DMS153 treated with DMSO at 0.1 percent for 48 hours (cell line): Measurements from ENCODE around the gene LBHD2.

ENCODE experiments used
- DNase-seq: peaks from one replicate; lab custom pipeline; 2025; ENCODE audit not compliant: unreplicated experiment; lab: John Stamatoyannopoulos, UW

The LBHD2 gene

GRCh38 chr14:103090481-103091020, 6.5 kb downstream of the LBHD2 start:
- DNase-seq = no peak

DNA sequence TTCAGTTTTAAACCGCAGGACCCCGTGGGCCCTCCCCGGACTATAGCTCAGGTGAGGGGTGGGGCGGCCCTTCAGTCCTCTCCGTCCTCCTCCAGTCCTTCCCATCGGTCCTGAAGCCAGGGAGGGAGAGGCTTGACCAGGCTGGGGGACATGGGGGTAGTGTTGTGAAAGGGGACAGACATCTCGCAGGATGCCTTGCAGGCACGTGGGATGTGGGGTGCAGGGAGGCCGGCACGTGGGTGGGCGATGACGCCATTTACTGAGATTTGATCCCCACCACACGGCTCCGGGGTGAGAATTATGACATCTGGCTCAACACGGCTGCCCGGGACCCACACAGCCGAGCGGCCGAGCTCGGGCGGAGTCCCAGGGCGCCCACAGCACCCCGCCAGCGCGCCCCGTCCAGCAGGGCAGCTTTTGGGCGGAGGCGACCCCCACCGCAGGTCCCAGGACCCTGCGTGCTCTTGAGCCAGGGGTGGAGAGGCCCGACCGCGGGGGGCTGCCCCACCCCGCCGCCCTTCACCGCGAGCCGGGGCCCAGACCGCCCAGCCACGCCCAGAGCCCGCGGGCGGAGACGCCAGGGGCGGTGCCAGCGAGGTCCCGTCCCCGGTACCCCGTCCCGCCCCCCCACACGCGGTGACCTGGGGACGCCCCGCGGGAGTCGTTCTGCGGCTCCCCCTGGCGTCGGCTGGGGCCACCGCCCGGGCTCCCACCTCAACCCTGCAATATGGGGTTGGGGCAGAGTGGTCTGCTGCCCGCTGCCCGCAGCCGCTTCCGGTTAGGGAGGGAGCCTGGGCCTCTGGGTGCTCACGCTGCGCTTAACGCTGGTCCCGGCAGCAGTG, 7.3 kb downstream of the LBHD2 start:
- DNase-seq = no peak

DNA sequence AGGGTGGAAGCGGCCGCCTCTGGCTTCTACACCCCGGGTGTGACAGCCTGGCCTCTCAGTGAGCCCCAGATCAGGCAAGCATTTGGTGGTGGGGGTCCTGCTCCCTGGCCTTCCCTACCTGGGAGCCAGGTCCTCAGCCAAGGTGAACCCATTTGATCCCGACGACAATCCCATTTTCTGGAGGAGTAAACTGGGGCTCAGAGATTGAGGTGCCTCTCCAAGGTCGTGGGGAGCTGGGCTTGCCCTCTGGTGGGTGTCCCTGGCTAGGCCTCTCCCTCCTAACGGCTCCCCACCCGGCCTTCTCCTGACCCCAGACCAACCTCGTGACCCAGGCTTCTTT, 7.8 kb downstream of the LBHD2 start:
- no peak for DNase-seq

DNA sequence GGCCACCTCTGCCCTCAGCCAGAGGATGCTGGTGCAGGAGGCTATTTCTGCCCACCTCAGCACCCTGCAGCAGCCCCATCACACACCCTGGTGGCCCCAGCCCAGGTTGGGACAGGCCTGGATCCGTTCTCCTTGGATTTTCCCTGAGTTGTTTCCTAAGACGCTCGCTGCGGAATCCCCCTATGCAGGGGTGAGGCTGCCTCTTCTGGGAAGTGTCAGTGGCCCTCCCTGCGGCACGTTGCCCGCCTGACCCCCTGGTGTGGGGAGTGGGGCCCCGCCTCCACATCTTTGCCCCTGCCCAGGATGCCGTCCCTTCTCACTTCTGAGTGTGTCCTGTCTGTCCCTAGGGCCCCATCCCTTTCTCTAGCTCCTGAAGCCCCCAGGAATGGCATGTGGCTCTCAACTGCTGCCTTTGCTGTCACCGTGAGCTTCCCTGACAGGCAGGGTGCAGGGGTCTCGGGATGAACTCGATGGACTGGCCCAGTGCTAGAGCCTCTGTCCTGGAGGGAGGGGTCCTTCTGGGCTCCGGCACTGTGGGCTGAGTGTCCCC, 9.9 kb downstream of the LBHD2 start:
- DNase-seq = no peak

DNA sequence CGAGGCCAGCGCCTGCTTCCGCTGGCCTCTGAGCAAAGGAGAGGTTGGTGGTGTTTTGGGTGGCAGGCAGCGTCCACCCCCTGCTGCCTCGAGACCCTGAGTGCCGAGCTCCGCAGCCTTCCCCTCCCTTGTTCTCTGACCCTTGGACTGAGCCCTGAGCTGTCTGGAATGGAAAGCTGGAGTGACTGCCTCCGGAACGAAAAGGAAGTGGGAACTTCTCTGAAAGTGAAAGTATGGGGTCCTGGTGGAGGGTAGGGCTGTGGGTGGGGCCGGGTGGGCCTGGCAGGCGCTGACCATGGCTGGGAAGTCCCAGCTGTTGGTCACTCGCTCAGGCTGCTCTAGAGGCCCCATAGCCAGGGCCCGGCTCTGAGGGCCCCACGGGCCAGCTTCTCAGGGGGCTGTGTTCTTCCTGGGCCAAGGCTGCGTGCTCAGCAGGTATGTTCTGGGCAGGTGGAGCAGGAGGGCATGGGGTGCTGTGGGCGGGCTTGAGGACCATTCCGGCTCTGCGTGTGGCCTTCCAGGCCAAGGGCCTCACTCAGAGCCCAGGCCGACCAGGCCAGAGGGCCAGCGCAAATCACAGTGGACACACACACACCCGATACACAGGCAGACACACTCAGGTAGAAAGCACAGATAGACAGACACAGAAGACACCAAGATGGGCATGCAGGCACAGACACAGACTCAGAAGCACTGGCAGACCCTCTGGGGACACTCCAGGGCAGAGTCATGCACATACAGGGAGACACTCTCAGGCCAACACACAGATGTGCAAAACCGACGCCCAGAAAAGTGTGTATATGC, 10.6 kb downstream of the LBHD2 start, which contains the start of gene EXOC3L4:
Gene EXOC3L4 (plus strand): TSS at position 320 of the 804 bp plus-strand sequence. CDS start 5,495 bp downstream, outside the sequence.
- DNase-seq = no peak

DNA sequence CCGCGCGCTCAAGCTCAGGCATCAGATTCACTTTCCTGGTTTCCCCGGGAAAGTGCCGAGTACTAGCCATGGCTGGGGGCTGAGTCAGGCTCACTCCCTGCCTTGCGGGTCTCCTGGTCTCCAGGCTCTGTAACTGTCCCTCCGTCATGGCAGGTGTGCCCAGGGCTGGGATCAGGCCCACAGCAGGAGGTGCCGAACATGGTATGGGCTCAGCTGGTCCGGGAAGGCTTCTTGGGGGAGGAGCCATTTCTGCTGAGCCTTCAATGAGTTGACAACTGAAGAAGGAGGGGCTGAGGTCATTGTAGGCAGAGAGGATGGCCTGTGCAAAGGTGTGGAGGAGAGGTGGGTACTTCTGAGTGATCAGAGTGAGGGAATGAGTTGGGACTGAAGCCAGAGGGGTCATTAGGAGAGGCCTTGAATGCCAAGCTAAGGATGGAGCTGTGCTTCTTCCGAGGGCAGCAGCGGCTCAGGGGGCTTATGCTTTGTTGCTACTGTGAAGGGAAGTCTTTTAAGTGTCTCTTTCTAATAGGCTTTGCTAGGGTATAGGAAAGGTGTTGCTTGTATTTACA, 11.3 kb downstream of the LBHD2 start:
- no peak for DNase-seq

DNA sequence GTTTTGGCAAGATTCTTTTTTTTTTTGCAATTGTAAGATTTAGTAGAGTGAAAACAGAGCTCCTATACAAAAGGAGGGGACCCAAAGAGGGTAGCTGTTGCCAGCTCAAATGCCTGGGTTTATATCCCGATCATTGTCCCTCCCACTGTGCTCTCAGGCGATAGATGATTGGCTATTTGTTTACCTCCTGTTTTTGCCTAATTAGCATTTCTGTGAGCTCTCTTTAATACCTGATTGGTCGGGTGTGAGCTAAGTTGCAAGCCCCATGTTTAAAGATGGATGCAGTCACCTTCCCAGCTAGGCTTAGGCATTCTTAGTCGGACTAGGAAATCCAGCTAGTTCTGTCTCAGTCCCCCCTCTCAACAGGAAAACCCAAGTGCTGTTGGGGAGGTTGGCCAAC, 12.4 kb downstream of the LBHD2 start:
- DNase-seq = no peak

GRCh38 chr14:103097244-103097993, 13.4 kb downstream of the LBHD2 start:
- DNase-seq = no peak

DNA sequence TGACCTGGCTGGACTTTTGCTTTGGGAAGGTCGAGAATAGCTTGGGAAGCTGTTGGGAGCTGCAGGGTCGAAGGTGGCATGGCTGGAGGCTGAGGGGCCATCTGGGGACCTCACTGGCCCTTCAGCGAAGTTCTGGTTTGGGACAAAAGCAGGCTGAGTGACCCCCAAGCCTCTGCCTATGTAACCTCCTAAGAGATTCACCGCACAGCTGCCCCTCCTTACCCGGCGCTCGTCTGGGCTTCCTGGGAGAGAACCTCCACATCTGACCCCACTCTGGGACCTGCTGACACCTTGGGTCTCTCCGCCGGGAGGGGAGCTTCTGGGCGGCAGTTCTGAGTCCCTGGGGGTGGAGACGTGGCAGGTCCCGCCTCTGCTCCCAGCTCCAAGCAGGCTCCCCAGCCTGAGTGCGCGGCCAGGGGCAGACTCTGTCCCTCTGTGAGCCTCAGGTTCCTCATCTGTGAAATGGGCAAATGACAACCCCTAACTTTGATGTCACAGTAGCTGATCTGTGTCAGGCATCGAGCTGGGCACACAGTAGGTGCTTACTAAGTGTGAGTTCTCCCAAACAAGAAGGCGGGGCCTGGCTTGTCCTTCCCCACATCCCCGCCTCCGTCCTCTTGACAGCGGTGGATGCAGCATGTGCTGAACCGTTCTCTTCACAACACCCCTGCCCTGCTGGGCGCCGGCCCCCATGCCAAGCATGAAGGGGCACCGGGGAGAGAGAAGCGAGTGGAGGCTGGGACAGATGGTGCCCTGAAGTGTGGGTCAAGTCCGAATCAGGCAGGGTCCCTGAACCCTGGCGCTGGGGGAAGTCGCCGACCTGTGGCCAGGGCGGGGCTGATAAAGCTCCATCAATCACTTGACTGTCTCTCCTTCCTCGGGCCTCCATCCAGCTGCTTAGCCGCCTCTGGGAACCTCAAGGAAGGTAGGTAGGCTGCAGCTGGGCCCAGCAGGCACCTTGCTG, 14.3 kb downstream of the LBHD2 start:
- no peak for DNase-seq

- DNase-seq = no peak
Observed at GRCh38 chr14:103099081-103099732, 15.2 kb downstream of the LBHD2 start.

- DNase-seq = no peak
Observed at GRCh38 chr14:103099733-103100280, 15.8 kb downstream of the LBHD2 start.

DNA sequence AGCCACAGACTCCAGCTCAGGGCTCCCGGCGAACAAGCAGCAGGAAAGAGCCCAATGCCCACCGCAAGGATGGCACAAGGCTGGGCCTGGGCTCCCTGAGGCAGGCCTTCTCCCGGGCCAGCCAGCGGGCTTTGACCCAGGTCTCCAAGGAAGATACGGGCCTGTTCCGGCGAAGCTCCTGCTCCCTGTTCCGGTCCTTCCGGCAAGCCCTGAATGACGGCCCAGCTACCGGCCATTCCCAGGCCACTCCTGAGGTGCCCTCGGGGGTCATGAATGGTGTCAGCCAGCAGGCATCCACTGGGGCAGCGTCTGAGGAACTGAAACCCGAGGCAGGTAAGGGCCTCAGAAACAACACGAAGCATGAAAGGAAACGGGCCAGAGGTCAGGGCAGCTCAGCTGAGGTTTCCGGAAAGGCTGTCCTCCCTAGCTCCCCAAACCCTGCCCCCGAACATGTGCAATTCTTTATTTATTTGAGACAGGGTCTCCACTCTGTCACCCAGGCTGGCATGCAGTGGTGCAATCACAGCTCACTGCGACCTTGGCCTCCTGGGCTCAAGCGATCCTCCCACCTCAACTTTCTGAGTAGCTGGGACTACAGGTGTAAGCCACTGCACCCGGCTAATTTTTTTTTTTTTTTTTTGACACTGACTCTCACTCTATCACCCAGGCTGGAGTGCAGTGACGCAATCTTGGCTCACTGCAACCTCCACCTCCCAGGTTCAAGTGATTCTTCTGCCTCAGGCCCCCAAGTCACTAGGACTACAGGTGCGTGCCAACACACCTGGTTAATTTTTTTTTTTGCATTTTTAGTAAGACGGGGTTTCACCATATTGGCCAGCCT, 16.5 kb downstream of the LBHD2 start:
- no peak for DNase-seq

- no peak for DNase-seq
Observed at GRCh38 chr14:103101257-103101962, 17.4 kb downstream of the LBHD2 start.

DNA sequence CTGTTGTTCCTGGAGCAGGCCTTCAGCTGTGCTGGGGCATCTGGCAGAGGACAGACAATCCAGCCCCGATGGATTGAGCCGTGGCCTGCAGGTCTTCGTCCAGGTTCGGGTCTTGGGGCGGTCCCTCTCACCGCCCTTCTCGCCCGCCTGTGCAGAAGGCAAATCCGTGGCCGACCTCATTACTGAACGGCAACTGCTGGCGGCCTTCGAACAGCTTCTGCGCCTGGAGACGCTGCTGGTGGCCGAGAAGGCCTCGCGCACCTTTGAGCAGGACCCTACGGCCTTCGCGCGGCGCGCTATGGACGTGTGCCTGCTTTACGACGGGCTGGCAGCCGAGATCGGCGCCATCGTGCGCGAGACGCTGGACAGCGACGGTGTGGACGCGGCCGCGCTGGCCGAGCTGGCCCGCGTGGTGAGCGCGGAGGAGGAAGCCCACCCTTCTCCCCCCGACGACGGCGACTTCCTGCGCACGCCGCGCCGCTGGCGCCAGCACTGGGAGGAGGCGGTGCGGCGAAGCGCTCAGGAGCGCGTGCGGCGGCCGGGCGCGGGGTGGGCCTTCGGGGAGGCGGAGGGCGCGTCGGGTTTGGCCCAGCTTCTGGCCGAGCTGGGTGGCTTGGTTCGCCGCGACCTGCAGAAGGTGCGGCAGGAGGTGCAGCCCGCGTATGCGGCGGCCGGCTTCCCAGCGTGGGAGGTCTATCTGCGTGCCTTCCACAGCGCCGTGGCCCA, 18.1 kb downstream of the LBHD2 start:
- DNase-seq = no peak

GRCh38 chr14:103102689-103103260, 18.8 kb downstream of the LBHD2 start:
- no peak for DNase-seq
